Keratinocyte (primary cell): ENCODE results near the gene RPL18. TPM values are rescaled to one million over a fixed set of nuclear protein-coding genes. Genes with fewer than 3 reads are reported as not detected.

Source experiments
- DNase-seq: peaks from one replicate; pipeline ENCODE4 v3.0.0-alpha.2; 2011; ENCODE audit warnings: low read depth, missing footprints, low spot score
- FAIRE-seq: peaks from 2 replicates; lab custom pipeline; 2011; peaks lifted over from hg19 to GRCh38; lab: Jason Lieb, UNC
- H2AFZ ChIP-seq: 2 replicates; pipeline ENCODE4 v1.6.0; 2012; ENCODE audit warnings: low read length, control low read depth, inconsistent platforms; ENCODE audit not compliant: control insufficient read depth
- H3K27ac ChIP-seq: 2 replicates; pipeline ENCODE4 v1.5.1; 2011; ENCODE audit warnings: low read length; ENCODE audit not compliant: control insufficient read depth, insufficient read depth
- H3K27me3 ChIP-seq: 3 replicates; pipeline ENCODE4 v1.6.0; 2011; ENCODE audit warnings: low read length; ENCODE audit not compliant: control insufficient read depth, insufficient read depth; ENCODE audit errors: extremely low read depth
- H3K36me3 ChIP-seq, 2 experiments: 2 replicates in 1 of 2; 3 replicates in 1 of 2; pipeline ENCODE4 v1.5.1; 2011; ENCODE audit warnings: low read length in 2 of 2, mild to moderate bottlenecking in 1 of 2; ENCODE audit not compliant: control insufficient read depth in 2 of 2, insufficient read depth in 2 of 2; ENCODE audit errors: extremely low read depth in 1 of 2
- H3K4me1 ChIP-seq: 3 replicates; pipeline ENCODE4 v1.5.1; 2011; ENCODE audit warnings: low read length; ENCODE audit not compliant: control insufficient read depth, insufficient read depth; ENCODE audit errors: extremely low read depth
- H3K4me2 ChIP-seq: 3 replicates; pipeline ENCODE4 v1.6.0; 2011; ENCODE audit warnings: low read depth, low read length; ENCODE audit not compliant: control insufficient read depth, insufficient read depth; ENCODE audit errors: extremely low read depth
- H3K4me3 ChIP-seq, 3 experiments: fragments of 200-600 bp in 1 of 3; sonication (generic) in 1 of 3; 2 replicates in 2 of 3; 3 replicates in 1 of 3; pipeline ENCODE4 v1.5.1; 2011 to 2016; ENCODE audit warnings: low read length in 3 of 3, mild to moderate bottlenecking in 3 of 3, control low read depth in 2 of 3, inconsistent platforms in 1 of 3, low read depth in 1 of 3, mixed read lengths in 1 of 3, mixed run types in 1 of 3, moderate library complexity in 1 of 3; ENCODE audit not compliant: control insufficient read depth in 2 of 3, insufficient read depth in 2 of 3; ENCODE audit errors: extremely low read depth in 1 of 3
- H3K79me2 ChIP-seq: 2 replicates; pipeline ENCODE4 v1.6.0; 2012; ENCODE audit warnings: low read length; ENCODE audit not compliant: control insufficient read depth, insufficient read depth
- H3K9ac ChIP-seq: 3 replicates; pipeline ENCODE4 v1.6.0; 2011; ENCODE audit warnings: low read length; ENCODE audit not compliant: control insufficient read depth, insufficient read depth; ENCODE audit errors: extremely low read depth
- H3K9me1 ChIP-seq: 3 replicates; pipeline ENCODE4 v1.6.0; 2011; ENCODE audit warnings: low read length; ENCODE audit not compliant: control insufficient read depth, insufficient read depth; ENCODE audit errors: extremely low read depth
- H3K9me3 ChIP-seq: 2 replicates; pipeline ENCODE4 v1.5.1; 2012; ENCODE audit warnings: low read depth, low read length; ENCODE audit not compliant: control insufficient read depth
- H4K20me1 ChIP-seq: 3 replicates; pipeline ENCODE4 v1.6.0; 2011; ENCODE audit warnings: low read length; ENCODE audit not compliant: control insufficient read depth, insufficient read depth; ENCODE audit errors: extremely low read depth
- EZH2 ChIP-seq: IDR thresholded peaks from one replicate; pipeline ENCODE4 v1.6.1; 2012; ENCODE audit warnings: inconsistent platforms, mild to moderate bottlenecking, low read length, moderate library complexity
- dilution Hi-C: fragments of 300-500 bp; cut with MboI; formaldehyde crosslinking; loops from one replicate; pipeline ENCODE4 v1.7.0; 2020; ENCODE audit warnings: low sequenced_read_pairs; ENCODE audit not compliant: extremely low pct_ligation_motif_present
- polyA plus RNA-seq, 5 experiments: library from polyadenylated mRNA; depleted of rRNA in 3 of 5; stranded (reverse) in 3 of 5; stranded (forward) in 1 of 5; unstranded in 1 of 5; fragments of >200 nt; gene quantifications; 1 replicate in 1 of 5; 2 replicates in 3 of 5; 3 replicates in 1 of 5; pipeline versions ENCODE4 v1.2.1 to v1.2.3, GENCODE V29; 2011 to 2012; ENCODE audit warnings: missing spikeins in 2 of 5, low read depth in 1 of 5, low replicate concordance in 1 of 5
- TF ChIP-seq, protein P1 (sequence below), 3 experiments: IDR thresholded peaks in 1 of 3; conservative IDR thresholded peaks in 1 of 3; optimal IDR thresholded peaks in 1 of 3; 2 replicates in 2 of 3; 3 replicates in 1 of 3; pipeline versions ENCODE3 to v1.5.1; 2011; ENCODE audit warnings: low read length in 3 of 3, mild to moderate bottlenecking in 3 of 3, moderate library complexity in 2 of 3, control low read depth in 1 of 3, inconsistent platforms in 1 of 3; ENCODE audit not compliant: insufficient read depth in 2 of 3; ENCODE audit errors: extremely low read depth in 1 of 3

The RPL18 gene
- polyA plus RNA-seq, 1 donor (not counting 4 experiments of a cell fraction or from before 2014, with no cell fraction given), result 1,015 TPM

DNA sequence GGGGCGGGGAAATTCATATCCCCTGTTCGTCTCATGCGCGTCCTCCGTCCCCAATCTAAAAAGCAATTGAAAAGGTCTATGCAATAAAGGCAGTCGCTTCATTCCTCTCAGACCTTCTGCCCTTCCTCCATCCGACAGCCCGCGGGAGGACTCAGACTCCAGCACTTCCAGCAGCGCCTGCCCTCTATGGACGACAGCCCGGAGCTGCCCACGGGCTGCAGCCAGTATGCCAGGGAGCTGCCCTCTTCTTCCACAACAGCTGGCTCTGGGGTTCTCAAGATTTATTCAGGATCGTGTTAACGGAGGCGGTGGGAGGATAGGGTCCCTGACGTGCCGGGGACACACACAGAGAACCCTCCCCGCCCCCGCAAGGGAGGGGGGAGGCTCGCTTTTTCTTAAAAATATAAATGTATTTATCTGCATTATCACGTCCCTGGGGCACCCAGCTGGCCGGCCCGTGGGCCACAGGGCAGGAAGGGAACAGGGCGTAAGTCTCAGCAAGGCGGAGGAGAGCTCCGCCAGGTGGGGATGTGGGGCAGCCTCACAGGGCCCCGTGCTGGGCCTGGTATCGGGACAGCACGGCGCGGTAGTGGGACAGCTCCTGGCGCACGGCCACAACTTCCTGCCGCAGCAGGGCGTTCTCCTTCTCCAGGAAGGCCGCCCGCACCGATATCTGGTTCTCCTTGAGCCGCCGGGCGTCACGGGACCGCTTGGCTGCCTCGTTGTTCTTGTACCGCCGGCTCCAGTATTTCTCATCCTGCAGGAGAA is 11.5 kb upstream of the RPL18 start:
- DNase-seq (no peak), FAIRE-seq (no peak)
- no peaks in the 10 kb centered on the region for H4K20me1 ChIP-seq
- H3K27ac ChIP-seq, result no peak overlapping the region
- no peaks in the 10 kb centered on the region for H3K27me3 ChIP-seq
- H3K36me3 ChIP-seq, result peaks cover 0 to 1% of the 10 kb centered on the region in 2 experiments
- H3K4me3 ChIP-seq, result no peak overlapping the region
- no peaks in the 10 kb centered on the region for H3K9me1 ChIP-seq
- no peak overlapping the region for H3K9ac ChIP-seq
- dilution Hi-C loops, result no loop called here
- TF ChIP-seq, protein P1, sequence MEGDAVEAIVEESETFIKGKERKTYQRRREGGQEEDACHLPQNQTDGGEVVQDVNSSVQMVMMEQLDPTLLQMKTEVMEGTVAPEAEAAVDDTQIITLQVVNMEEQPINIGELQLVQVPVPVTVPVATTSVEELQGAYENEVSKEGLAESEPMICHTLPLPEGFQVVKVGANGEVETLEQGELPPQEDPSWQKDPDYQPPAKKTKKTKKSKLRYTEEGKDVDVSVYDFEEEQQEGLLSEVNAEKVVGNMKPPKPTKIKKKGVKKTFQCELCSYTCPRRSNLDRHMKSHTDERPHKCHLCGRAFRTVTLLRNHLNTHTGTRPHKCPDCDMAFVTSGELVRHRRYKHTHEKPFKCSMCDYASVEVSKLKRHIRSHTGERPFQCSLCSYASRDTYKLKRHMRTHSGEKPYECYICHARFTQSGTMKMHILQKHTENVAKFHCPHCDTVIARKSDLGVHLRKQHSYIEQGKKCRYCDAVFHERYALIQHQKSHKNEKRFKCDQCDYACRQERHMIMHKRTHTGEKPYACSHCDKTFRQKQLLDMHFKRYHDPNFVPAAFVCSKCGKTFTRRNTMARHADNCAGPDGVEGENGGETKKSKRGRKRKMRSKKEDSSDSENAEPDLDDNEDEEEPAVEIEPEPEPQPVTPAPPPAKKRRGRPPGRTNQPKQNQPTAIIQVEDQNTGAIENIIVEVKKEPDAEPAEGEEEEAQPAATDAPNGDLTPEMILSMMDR (optimal IDR thresholded peaks at IDR 0.05 in 1 of 3, IDR thresholded peaks at IDR 0.05 in 1 of 3, conservative IDR thresholded peaks at IDR 0.05 in 1 of 3; ENCODE audit: extremely low read depth in 1 of 3, insufficient read depth in 2 of 3, low read length in 3 of 3), result no peak
- no peak for TF ChIP-seq EZH2
- peaks cover 39% of the 10 kb centered on the region for H3K4me1 ChIP-seq
- no peak overlapping the region for H2AFZ ChIP-seq
- H3K79me2 ChIP-seq, result no peaks in the 10 kb centered on the region
- H3K4me2 ChIP-seq, result no peak overlapping the region
- H3K9me3 ChIP-seq, result no peaks in the 10 kb centered on the region

DNA sequence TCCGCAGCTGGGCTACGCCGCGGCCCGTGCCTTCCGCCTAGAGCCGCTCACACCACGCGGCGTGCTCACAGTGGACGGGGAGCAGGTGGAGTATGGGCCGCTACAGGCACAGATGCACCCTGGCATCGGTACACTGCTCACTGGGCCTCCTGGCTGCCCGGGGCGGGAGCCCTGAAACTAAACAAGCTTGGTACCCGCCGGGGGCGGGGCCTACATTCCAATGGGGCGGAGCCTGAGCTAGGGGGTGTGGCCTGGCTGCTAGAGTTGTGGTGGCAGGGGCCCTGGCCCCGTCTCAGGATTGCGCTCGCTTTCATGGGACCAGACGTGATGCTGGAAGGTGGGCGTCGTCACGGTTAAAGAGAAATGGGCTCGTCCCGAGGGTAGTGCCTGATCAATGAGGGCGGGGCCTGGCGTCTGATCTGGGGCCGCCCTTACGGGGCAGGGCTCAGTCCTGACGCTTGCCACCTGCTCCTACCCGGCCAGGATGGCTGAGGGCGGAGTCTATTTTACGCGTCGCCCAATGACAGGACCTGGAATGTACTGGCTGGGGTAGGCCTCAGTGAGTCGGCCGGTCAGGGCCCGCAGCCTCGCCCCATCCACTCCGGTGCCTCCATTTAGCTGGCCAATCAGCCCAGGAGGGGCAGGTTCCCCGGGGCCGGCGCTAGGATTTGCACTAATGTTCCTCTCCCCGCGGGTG is 10.8 kb upstream of the RPL18 start:
- Histone ChIP-seq H3K4me1 (peaks cover 34% of the 10 kb centered on the region), H4K20me1 (no peaks in the 10 kb centered on the region), H3K27me3 (no peaks in the 10 kb centered on the region), H3K4me3 (no peak overlapping the region), H3K9ac (no peak overlapping the region), H3K9me1 (no peaks in the 10 kb centered on the region), H3K79me2 (no peaks in the 10 kb centered on the region), H2AFZ (no peak overlapping the region), H3K36me3 (peaks cover 0 to 1% of the 10 kb centered on the region in 2 experiments), H3K27ac (no peak overlapping the region), H3K4me2 (no peak overlapping the region), H3K9me3 (no peaks in the 10 kb centered on the region)
- no peak for FAIRE-seq
- no peak for DNase-seq
- dilution Hi-C loops, result no loop called here
- TF ChIP-seq, protein P1 (optimal IDR thresholded peaks at IDR 0.05 in 1 of 3, IDR thresholded peaks at IDR 0.05 in 1 of 3, conservative IDR thresholded peaks at IDR 0.05 in 1 of 3; ENCODE audit: extremely low read depth in 1 of 3, insufficient read depth in 2 of 3, low read length in 3 of 3), result no peak
- TF ChIP-seq EZH2, result no peak
